ENCODE measurements around the gene CCDC141.

- TF ChIP-seq CTCF (conservative IDR thresholded peaks at IDR 0.05 in 1 of 2, IDR thresholded peaks at IDR 0.05 in 1 of 2; ENCODE audit: extremely low read depth in 1 of 2, insufficient read depth in 1 of 2, low read depth in 1 of 2, low read length in 2 of 2) (no peak), EZH2 (IDR thresholded peaks at IDR 0.05; ENCODE audit: borderline replicate concordance, low read length) (no peak)
Measured at GRCh38 chr2:178871536-178871935, 178.4 kb downstream of the CCDC141 start.
